Right lung (tissue), 10 donors: ENCODE measurements around the gene NEMP2. TPM values are rescaled to one million over a fixed set of nuclear protein-coding genes. Genes with fewer than 3 reads are reported as not detected.
A peak's percentile ranks its signal among the peaks of the same experiment; 100 is the strongest.

ENCODE experiments used
- DNase-seq, 2 donors: peaks; one replicate each; pipeline ENCODE4 v3.0.0-alpha.2; 2013
- long read RNA-seq, 8 donors: transcript quantifications; one replicate each; lab custom pipeline, GENCODE V29; 2026
- polyA plus RNA-seq, 5 donors: library from polyadenylated mRNA; unstranded; fragments of 120-200 nt; gene quantifications; one replicate each; pipeline versions ENCODE4 v1.2.1 to v1.2.3, GENCODE V29; 2013; ENCODE audit warnings: inconsistent platforms in 1 of 5, low replicate concordance in 1 of 5; ENCODE audit not compliant: insufficient read length in 5 of 5, insufficient read depth in 1 of 5

The NEMP2 gene
- 10 to 100 TPM in 4 of 5 donors, 1 to 10 TPM in 1; 7.8 to 22.7 (median 17.2) TPM for polyA plus RNA-seq
- long read RNA-seq, donor 1, full-length matches to known transcripts, result 4 of 4 reads
- long read RNA-seq, donor 1, partial matches to known transcripts, result 0 of 4 reads
- long read RNA-seq, donor 1, other reads (novel, unspliced or antisense), result 0 of 4 reads
- long read RNA-seq, donor 2, full-length matches to known transcripts, result 1 of 1 reads
- long read RNA-seq, donor 2, partial matches to known transcripts, result 0 of 1 reads
- long read RNA-seq, donor 2, other reads (novel, unspliced or antisense), result 0 of 1 reads
- long read RNA-seq, donor 3, full-length matches to known transcripts, result 1 of 1 reads
- long read RNA-seq, donor 3, partial matches to known transcripts, result 0 of 1 reads
- long read RNA-seq, donor 3, other reads (novel, unspliced or antisense), result 0 of 1 reads
- long read RNA-seq, donor 4, full-length matches to known transcripts, result 4 of 149 reads
- long read RNA-seq, donor 4, partial matches to known transcripts, result 145 of 149 reads
- long read RNA-seq, donor 4, other reads (novel, unspliced or antisense), result 0 of 149 reads
- long read RNA-seq, donor 5, full-length matches to known transcripts, result 3 of 3 reads
- long read RNA-seq, donor 5, partial matches to known transcripts, result 0 of 3 reads
- long read RNA-seq, donor 5, other reads (novel, unspliced or antisense), result 0 of 3 reads
- long read RNA-seq, donor 6, result 0 reads
- long read RNA-seq, donor 7, partial matches to known transcripts, result 0 of 9 reads
- long read RNA-seq, donor 7, other reads (novel, unspliced or antisense), result 9 of 9 reads
- long read RNA-seq, donor 8, full-length matches to known transcripts, result 1 of 1 reads
- long read RNA-seq, donor 8, partial matches to known transcripts, result 0 of 1 reads
- long read RNA-seq, donor 8, other reads (novel, unspliced or antisense), result 0 of 1 reads

GRCh38 chr2:190534310-190535120 lies at the start of gene NEMP2:
Gene NEMP2, minus strand, starts transcription at chr2:190534722. Its CDS starts 67 bp downstream, at chr2:190534655.
- DNase-seq, result peak; percentile 87 to 88

- peak in 1 of 2 donors; percentile 39 for DNase-seq
These were observed 49.2 kb upstream of the NEMP2 start for GRCh38 chr2:190583507-190584337.

- peak in 1 of 2 donors; percentile 32 for DNase-seq
These were observed 48.4 kb upstream of the NEMP2 start for GRCh38 chr2:190582736-190583506.

- no peak for DNase-seq
These were observed 47.5 kb upstream of the NEMP2 start for GRCh38 chr2:190582019-190582418.

- no peak for DNase-seq
These were observed 45.7 kb upstream of the NEMP2 start for GRCh38 chr2:190579915-190580846.

GRCh38 chr2:190579058-190579410 lies 44.5 kb upstream of the NEMP2 start:
- DNase-seq, result no peak

GRCh38 chr2:190578158-190579057 lies 43.9 kb upstream of the NEMP2 start:
- DNase-seq, result peak; percentile 47 to 50

GRCh38 chr2:190576573-190576972 lies 42.1 kb upstream of the NEMP2 start:
- DNase-seq, result no peak

GRCh38 chr2:190575263-190575662 lies 40.7 kb upstream of the NEMP2 start:
- no peak for DNase-seq

- no peak for DNase-seq
These were observed 39.6 kb upstream of the NEMP2 start for GRCh38 chr2:190574169-190574568.

GRCh38 chr2:190572246-190572645 lies 37.7 kb upstream of the NEMP2 start:
- no peak for DNase-seq

- no peak for DNase-seq
These were observed 37.2 kb upstream of the NEMP2 start for GRCh38 chr2:190571686-190572085.

- no peak for DNase-seq
These were observed 36.3 kb upstream of the NEMP2 start for GRCh38 chr2:190570871-190571270.

- no peak for DNase-seq
These were observed 35.7 kb upstream of the NEMP2 start for GRCh38 chr2:190569994-190570755.

GRCh38 chr2:190564838-190565237 lies 30.3 kb upstream of the NEMP2 start:
- DNase-seq, result no peak

GRCh38 chr2:190563646-190564045 lies 29.1 kb upstream of the NEMP2 start:
- no peak for DNase-seq

GRCh38 chr2:190563109-190563508 lies 28.6 kb upstream of the NEMP2 start:
- DNase-seq, result no peak
